Stromal cell of bone marrow (primary cell): ENCODE measurements around the gene CHRNA4.

ENCODE experiments used
- DNase-seq: peaks from one replicate; pipeline ENCODE4 v3.0.0-alpha.2; 2012; ENCODE audit warnings: low read depth

The CHRNA4 gene

DNA sequence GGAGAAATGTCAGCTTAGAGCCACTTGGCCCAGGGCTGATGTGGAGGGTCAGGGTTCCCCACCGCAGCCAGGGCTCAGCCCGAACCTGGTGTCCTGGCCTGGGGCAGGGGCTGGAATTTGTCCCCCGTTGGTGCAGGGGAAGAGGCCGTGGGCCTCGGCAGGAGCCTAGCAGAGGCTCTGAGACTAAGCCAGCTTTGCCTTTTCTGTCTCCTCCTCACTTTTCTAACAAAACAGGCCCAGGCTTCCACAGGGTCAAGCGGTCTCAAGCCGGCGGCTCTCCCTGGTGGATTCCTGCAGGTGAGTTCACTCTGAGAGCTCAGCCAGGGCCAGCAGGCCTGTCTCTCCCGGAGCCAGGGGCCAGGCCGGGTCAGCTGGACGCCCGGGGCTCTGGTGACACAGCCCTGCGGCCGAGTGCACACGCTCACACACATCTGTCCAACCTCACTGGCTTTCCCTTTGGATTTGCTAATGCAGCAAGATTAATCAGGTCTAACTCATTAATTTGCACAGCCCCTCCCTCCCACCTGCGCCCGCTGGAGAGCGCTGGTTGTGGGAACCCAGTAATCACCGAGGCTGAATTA is 2.9 kb upstream of the CHRNA4 start:
- no peak for DNase-seq

DNA sequence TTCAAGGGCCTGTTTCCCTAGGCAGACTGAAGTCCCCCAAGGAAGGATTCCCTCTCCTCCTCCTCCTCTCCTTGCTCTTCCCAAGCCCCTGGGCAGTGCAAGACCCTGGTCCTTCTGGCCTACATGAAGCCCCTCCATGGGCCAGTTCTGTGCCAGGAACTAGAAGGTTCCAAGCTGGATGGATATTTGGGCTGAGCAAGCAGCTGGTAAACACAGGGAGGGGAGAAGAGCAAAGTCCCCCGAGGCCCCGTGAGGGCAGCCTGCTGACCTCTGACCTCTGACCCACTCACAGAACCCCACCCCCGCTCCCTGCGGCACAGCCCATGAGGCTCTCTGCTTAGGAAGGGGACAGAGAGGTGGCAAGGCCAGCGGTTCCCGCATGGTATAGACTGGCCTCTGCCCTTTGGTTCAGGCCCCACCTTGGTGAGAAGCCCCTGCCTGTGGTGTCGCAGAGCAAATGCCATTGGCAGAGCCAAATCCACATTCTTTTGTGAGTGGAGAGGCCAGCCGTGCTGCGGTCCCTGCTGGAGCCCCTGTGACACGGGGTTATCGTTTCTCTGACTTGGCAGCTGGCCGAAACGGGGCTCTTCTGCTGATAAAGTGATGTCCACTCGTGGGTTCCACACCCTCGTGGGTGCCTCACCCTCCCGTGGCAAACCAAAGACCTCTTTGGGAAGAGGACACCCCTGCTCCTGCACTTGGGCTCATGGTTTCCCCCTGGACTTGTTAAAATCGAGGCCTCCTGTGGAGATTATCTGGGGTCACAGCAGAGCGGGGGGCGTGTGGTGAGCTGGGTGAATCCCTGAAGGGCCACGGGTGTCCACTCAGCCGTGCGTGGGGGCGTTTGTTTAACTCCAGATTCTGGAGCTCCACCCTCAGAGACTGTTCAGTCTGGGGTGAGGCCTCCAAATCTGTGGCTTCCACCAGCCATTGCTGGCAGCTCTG is 2.1 kb upstream of the CHRNA4 start:
- no peak for DNase-seq

- DNase-seq: no peak
Observed at GRCh38 chr20:63362436-63363009, 1.4 kb upstream of the CHRNA4 start.

- no peak for DNase-seq
Observed at GRCh38 chr20:63361519-63362435, 628 bp upstream of the CHRNA4 start.

DNA sequence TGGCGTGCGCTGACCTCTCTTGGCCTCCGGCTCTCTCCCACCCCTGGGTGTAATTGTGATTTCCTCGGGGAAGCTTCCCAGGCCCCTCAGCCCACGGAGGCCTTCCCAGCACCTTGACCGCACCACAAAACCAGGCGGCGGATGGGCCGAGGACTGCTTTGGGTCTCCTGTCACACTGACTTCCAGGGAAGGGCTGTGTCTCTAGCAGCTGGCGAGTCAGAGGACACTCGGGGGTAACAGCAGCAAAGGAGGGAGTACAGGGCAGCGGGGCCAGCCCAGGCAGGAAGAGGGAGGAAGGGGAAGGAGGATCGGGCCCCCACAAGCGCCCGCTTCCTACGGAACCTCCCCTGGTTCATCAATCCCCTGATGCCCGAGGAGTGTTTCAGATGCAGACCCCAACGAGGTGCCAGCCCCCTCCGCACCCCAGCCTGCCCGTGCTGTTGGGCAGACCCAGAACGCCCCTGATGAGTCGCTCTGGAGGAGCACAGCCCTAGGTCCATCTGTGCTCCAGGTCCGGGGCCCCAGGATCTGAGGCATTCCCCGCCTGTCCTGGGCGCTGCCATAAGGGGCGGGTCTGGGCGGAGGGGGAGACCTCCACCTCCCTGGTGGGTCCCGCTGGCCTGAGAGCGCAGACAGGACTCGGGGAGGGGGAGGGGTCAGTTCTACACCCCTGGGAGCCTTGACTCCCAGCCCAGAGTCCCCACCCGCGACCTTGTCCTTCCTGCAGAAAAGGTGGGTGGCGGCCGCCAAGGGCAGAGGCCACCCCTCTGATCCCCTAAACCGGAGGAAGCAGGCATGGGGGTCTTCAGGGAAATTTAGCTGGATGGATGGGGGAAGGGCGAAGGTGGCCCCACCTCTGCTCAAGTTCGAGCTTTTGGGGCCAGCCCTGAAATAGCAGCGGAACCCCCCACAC is 956 bp downstream of the CHRNA4 start:
- DNase-seq: no peak

DNA sequence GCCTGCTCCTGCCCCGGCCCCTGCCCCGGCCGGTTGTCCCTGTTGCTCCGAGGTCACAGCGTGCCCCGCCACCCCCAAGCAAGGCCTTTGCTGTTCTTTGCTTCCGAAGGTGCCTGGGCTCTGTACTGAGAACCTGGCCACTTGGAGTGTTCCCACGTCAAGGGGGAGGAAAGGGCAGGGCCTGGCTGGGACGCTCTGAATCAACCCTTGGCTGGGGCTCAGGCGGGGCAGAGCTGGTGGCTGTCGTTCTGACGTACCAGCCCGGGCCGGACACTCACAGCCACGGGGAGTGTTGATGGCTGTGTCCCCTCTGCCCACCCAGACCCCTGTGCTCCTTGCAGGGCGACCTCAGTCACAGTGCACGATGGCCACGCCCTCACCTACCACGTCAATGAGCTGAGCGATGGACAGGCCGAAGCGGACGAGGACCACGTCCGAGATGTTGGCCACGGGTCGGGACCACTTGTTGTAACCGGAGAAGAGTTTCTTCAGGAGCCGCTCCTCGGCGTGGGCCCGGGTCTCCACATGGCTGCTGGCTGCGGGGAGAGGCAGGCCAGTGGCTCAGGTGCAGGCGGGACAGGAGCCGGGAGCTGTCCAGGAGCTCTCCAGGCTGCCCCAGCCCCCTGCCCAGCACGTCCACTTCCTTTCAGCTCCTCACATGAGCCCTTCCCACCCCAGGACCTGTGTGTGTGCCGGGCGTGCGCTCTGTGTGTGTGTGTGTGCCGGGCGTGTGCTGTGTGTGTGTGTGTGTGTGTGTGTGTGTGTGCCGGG is 1.8 kb downstream of the CHRNA4 start:
- no peak for DNase-seq

DNA sequence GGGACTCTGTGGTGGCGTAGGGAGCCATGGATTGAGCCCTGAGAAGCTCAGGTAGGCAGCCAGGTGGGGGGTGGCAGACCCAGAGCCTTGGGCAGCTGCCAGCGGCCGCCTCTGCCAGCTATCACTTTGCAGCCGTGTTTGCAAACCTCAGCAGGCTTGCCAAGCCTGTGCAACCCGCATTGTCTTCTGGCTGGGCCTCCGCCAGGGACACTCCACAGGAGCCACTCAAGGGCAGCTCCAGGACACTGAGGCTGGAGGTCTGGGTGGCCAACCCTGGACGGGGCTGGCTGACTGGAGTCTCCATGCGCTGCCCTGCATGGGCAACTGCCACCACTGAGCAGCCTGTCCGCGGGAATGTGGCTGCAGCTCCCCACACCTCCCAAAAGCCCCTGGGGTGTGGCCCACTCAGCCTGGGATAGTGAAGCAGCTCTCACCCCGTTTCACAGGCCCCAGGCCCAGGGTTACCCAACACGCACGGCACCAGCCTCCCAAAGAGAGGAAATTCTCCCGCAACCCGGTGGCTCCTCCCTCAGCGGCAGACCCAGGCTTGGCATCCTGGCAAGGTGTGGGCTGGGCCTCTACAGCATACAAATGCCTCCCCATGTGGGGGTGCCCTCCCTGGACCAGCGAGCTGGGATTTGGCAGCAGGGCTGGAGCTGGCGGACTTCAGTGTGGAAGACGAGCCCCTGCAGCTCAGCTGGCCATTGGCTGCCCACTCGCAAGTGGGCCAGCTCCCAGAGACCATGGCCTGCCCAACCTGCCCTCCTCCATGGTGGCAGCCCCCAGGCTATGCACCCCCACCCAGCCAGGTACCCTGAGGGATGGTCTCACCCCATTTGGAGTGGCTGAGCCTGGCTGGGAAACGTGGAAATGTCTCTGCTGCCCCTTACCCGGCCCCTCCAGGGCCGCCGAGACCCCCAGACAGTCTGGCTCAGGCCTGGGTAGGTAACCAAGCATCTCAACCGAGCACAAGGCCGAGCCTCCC is 2.9 kb downstream of the CHRNA4 start:
- DNase-seq: no peak

DNA sequence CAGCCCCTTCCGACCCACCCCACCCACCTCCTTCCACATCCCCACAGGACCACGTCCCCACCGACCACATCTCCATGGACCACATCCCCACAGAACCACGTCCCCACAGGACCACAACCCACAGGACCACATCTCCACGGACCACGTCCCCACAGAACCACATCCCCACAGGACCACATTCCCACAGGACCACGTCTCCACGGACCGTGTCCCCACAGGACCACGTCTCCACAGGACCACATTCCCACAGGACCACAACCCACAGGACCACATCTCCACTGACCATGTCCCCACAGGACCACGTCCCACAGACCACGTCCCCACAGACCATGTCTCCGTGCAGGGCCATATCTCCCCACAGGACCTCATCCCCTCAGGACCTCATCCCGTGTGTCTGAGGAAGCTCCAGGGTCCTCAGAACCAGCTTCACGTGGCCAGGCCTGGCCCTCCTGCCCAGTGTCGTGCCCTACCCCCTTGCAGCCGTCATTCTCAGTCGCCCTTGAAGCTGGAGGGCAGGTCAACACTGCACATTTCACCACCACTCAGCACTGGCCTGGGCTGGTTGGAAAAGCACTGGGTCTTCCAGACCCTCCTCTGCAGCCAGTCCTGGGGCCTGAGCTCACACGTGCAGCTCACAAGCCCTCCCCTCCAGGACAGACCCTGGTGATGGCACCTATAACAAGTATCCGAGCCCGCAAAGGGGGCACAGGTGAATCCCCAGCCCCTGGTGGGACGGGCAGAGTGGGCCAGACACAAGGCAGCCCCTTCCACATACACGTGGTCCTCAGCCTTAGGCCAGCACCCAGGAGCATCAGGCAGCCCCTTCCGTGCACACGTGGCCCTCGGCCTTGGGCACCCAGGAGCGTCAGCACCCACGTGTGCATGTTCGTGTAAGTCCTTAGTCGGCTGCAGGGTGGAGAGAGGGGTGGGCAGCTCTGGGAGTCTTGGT is 3.9 kb downstream of the CHRNA4 start:
- no peak for DNase-seq

DNA sequence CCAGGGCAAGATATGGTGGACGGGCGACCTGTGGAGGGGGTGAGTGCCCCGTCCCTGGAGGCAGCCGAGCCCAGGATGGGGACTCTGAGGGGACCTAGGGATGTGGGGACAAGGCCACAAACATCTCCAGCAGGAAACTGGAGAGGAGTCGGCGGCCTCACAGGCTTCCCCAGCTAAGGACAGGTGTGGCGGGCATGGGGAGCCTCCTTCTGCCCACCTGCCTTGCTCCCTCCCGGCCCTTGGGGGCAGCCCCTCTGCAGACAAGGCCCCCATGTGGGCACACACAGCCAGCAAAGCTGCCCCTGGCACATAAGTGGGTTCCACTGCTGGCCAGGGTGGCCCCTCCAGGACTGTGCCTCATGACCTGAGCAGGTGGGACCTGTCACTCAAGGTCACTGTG is 4.6 kb downstream of the CHRNA4 start:
- no peak for DNase-seq

- no peak for DNase-seq
Observed at GRCh38 chr20:63355781-63356295, 5.3 kb downstream of the CHRNA4 start.

DNA sequence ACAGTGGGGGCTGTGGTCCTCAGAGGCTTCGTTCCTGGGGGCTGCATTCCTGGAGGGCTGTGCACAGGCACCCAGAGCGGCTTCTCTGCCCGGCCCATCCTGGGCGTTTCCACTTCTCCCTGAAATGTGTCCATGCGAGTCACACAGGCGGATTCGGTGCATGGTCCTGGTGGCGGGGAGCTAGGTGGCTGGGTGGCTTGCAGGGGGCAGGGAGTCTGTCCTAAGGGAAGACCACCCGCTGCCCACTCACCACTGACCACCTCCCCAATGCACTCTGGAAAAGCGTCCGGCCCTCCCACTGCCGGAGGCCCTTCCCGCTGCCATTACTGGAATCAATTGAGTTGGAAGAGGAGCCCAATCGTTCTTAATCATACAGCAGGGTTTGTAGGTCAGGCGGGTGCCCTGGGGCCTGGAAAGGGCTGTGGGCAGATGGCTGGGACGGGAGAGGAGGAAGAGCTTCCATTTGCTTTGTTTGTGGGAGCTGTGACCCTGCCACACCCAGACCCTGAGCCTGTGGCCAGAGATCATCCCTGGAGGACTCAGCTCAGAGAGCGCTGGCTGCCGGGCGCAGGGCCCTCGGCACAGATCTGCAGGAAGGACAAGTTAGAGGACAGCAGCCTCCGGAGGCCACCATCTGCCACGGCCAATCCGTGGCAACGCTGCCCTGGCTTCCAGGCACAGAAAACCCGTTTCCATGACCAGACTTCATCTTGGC is 6.4 kb downstream of the CHRNA4 start:
- no peak for DNase-seq

DNA sequence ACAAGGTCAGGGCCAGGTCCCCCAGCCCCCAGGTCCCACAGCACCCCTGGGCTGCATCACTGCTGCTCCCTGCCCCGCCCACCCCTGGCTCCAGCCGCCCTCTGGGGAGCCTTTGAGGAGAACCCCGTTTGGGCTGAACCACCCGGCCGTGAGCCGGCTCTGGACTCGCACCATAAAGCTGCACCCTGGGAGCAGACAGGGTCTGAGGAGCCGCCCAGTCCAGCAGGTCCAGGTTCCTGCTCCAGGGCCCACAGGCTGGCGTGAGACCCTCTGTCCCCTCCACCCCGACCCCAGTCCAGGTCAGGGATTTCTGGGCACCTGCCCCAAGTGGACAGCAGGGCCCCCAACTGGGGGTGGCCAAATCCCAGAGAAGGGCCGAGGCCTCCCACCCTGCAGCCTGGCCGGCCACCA is 8.3 kb downstream of the CHRNA4 start:
- no peak for DNase-seq

DNA sequence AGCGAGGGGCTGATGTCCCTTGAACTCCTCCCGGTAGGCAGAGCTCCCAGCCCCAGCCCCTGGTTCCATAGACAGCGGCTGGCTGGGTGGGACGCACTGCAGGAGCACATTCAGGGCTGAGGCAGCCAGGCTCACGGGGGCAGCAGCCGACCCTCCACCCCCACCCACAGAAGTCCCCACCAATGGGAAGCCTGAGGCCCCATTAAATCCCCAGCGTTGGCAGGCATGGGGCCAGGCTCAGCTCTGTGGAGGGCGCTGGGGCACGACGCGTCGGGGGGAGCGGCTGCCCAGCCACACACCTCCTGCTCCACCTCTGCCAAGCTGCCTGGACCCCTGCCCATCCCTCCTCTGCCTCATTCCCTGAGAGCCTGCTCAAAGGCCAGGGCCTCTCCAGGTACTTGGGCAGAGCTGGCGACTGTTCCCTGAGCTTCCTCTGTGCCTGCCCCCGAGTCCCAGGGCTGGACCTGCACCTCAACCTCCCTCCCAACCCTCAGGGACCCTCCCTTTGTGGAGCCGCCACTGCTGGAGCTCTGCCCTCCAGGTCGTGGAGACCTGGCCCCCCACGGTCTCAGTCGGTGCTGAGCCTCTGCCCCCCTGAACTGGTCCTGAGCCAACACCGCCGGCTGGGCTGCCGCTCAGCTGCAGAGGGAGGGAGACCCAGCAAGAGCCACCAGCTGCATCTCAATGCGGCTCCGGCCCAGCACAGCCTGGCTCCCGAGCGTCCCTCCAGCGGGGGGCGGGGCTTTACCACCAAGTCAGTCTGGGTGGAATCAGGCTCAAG is 9.1 kb downstream of the CHRNA4 start:
- DNase-seq: no peak

- DNase-seq: no peak
Observed at GRCh38 chr20:63351326-63351700, 9.8 kb downstream of the CHRNA4 start.

DNA sequence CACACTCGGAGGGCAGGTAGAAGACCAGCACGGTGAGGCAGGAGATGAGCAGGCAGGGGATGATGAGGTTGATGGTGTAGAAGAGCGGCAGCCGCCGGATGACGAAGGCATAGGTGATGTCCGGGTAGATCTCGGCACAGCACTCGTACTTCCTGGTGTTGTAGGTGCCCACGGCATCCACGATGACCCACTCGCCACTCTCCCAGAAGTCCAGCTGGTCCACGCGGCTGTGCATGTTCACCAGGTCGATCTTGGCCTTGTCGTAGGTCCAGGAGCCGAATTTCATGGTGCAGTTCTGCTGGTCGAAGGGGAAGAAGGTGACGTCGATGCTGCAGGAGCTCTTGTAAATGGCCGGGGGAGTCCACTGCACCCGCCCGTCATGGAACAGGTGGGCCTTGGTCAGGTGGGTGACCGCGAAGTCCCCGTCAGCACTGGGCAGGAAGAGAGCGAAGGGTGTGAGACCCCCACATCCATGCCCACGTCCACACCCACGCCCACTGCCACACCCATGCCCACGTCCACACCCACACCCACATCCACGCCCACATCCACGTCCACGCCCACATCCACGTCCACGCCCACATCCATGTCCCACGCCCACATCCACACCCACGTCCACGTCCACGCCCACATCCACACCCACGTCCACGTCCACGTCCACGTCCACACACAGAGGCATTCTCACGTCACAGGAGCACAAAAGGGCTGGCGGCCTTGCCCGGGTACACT is 10.4 kb downstream of the CHRNA4 start:
- DNase-seq: no peak

DNA sequence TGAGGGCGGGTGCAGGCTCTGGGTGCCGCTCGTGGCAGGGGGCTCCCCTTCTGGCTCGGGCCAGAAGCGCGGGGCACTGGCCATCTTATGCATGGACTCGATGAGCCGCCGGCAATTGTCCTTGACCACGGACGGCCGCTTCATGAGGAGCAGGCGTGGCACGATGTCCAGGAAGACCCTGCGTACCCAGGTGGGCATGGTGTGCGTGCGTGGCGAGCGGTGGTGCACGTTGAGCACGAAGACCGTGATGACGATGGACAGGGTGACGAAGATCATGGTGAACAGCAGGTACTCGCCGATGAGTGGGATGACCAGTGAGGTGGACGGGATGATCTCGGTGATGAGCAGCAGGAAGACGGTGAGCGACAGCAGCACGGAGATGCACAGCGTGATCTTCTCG is 11.0 kb downstream of the CHRNA4 start:
- DNase-seq: no peak
